ENCODE measurements around the gene E2F4.

E2F4 gene

GRCh38 chr16:67157892-67158635 is 33.9 kb upstream of the E2F4 start:
- no peak for DNase-seq (ENCODE audit: low read depth)

- DNase-seq (ENCODE audit: low read depth): no peak
Observed at GRCh38 chr16:67158637-67159600, 33.0 kb upstream of the E2F4 start.

DNA sequence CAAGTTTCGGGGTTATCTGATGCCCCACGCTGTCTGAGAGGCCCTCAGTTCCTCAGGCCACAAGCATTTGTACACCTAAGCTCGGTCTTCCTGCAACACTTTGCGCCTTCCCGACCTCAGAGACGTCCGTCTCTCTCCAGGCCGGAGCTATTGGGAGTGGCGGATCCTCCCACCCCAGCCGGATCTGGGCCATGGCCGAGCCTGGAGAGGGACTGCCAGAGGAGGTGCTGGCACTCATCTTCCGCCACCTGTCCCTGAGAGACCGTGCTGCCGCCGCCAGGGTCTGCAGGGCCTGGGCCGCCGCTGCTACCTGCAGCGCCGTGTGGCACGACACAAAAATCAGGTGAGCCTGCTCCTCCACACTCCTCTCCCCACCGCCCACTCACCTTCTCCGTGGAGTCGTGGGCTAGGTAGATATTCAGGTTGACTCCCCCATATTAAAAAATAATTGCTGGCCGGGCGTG is 30.3 kb upstream of the E2F4 start:
- no peak for DNase-seq (ENCODE audit: low read depth)

GRCh38 chr16:67162506-67163163 is 29.3 kb upstream of the E2F4 start:
- DNase-seq (ENCODE audit: low read depth): no peak

DNA sequence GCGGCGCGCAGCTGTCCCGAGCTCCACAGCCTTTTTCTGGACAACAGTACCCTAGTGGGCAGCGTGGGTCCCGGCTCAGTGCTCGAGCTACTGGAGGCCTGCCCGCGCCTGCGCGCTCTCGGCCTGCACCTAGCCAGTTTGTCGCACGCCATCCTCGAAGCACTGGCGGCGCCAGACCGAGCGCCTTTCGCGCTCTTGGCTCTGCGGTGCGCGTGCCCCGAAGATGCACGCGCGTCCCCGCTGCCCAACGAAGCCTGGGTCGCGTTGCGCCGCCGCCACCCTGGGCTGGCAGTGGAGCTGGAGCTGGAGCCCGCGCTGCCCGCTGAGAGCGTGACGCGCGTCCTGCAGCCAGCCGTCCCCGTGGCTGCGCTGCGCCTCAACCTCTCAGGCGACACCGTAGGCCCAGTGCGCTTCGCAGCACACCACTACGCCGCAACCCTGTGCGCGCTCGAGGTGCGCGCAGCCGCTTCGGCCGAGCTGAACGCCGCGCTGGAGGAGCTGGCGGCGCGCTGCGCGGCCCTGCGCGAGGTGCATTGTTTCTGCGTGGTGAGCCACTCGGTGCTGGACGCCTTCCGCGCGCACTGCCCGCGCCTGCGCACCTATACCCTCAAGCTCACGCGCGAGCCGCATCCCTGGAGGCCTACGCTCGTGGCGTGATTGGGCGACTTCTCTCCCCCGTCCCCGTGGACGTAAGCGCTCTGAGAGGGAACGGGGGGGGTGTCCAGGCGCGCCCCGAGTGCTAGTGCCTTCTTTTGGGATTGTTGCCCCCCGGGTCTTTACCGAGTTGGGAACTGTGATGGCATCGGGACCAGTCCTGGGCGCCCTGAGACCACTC is 28.6 kb upstream of the E2F4 start:
- DNase-seq (ENCODE audit: low read depth): no peak

DNA sequence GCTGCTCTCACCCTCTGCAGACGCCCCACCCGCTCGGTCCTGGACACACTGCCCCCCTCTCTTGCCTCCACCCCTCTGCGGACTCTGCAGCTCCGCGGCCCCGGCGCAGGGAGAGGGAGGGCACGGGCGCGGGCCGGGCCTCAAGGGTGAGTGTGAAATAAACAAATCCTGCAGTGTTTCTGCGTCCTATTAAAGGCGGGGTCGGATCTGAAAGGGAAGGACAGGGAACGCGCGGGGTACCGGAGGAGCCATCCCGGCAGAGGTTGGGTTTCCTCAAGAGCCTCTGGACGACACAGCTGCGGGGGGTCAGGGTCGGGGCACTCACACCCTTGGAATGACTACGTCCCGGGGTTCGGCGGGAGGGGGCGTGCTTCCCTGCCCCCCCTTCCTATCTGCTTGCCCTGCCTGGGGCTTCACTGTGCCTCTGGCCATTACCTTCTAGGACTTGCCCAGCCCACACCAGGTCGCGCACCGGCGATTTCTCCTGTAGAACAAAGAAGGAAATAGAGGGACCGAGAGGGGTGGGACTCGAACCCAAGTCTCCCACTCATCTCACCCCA is 27.9 kb upstream of the E2F4 start:
- no peak for DNase-seq (ENCODE audit: low read depth)

- DNase-seq (ENCODE audit: low read depth): no peak
Observed at GRCh38 chr16:67164599-67165061, 27.3 kb upstream of the E2F4 start, which contains the start of gene HSF4. Gene HSF4, plus strand, starts transcription at chr16:67164745. Its CDS starts 67 bp downstream, at chr16:67164812.

- no peak for DNase-seq (ENCODE audit: low read depth)
Observed at GRCh38 chr16:67165121-67166078, 26.6 kb upstream of the E2F4 start.

- DNase-seq (ENCODE audit: low read depth): no peak
Observed at GRCh38 chr16:67166110-67166547, 25.8 kb upstream of the E2F4 start.

- DNase-seq (ENCODE audit: low read depth): no peak
Observed at GRCh38 chr16:67166598-67167168, 25.3 kb upstream of the E2F4 start.

- DNase-seq (ENCODE audit: low read depth): no peak
Observed at GRCh38 chr16:67167588-67167987, 24.4 kb upstream of the E2F4 start.

DNA sequence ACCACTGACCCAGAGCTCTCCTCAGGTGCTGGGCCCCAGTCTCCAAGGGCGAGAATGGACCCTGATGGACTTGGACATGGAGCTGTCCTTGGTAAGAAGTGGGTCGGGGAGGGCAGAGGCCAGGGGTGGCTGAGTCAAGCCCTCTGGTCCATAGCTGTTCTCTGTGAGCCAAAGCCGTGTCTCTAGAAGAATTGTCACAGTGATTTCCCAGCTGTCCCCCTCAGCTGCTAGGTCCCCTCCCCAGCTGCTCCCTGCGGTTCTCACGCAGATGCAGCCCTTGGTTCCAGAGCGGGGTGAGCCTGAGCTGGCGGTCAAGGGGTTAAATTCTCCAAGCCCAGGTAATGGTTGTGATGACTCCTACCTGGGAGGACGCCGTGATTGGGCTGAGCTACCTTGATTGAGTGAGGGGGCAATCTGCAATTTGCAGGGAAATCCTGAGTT is 22.9 kb upstream of the E2F4 start:
- no peak for DNase-seq (ENCODE audit: low read depth)

DNA sequence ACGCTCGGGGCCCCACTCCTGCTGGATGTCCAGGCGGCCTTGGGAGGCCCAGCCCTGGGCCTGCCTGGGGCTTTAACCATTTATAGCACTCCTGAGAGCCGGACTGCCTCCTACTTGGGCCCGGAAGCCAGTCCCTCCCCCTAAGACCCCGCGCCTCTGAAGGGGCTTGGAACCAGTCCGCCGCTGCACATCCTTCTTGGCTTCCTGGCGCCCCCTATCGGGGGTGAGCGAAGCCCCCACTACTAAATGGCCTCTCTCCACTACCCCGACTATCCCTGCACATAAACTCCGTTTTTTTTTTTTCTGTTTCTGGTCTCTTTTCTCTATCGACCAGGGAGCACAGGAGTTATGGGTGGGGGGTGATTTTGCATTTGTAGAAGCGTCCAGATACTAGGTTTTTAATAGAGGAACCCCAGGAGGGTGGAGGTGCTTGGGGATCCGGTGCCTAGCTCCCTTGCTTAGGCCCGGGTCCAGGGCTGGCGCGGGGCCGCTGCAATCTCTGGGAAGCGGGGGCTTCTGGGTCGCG is 22.2 kb upstream of the E2F4 start:
- DNase-seq (ENCODE audit: low read depth): no peak

DNA sequence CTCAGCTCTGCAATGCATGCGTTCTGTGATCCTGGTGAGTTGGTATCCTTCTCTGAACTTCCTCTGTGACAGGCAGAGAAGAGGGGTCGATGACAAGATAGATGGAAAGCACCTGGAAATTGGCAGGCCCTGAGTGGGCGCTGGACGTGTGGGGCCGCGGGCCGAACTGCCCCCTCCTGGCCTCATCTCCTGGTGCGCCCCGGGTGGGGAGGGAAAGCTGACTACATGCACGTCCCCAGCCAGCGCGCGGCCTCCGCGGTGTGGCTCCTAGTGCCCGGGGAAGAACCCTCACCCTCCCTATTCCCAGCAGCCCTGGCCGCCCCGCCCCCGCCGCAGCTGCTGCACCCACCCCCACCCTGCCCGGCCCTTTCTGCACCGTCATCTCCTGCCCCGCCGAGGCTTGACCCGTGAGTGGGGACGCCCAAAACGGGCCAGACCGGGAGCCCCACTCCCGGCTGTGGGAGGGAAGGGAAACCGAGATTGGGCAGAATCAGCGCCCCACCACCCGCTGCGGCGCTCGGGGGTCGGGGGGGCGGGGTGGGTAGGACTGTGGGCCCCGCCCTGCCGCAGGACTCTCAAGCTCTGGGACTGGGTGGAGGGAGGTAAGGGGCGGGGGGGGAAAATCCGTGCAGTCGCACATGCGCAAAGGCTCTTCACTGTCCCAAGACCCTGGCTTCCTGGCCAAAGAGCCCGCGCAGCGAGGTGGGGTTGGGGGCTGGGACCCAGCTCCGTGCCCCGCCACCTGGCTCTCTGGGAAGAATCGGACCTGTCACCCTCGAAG is 21.6 kb upstream of the E2F4 start, which contains the start of gene NOL3:
NOL3 (plus strand) TSS at position 371 of the 781 bp plus-strand sequence.
- DNase-seq (ENCODE audit: low read depth): no peak

- DNase-seq (ENCODE audit: low read depth): no peak
Observed at GRCh38 chr16:67170949-67171649, 20.9 kb upstream of the E2F4 start.

GRCh38 chr16:67173323-67173722 is 18.6 kb upstream of the E2F4 start:
- no peak for DNase-seq (ENCODE audit: low read depth)

All from stimulated activated CD8-positive, alpha-beta memory T cell treated with anti-CD3 and anti-CD28 coated beads, Interleukin-15, amount 100 ng/mL, for 24 hours (primary cell).